ENCODE measurements around the gene PRPSAP1. TPM values are rescaled to one million over a fixed set of nuclear protein-coding genes. Genes with fewer than 3 reads are reported as not detected.

PRPSAP1 gene
- total RNA-seq, 1 donor: 23.4 TPM

DNA sequence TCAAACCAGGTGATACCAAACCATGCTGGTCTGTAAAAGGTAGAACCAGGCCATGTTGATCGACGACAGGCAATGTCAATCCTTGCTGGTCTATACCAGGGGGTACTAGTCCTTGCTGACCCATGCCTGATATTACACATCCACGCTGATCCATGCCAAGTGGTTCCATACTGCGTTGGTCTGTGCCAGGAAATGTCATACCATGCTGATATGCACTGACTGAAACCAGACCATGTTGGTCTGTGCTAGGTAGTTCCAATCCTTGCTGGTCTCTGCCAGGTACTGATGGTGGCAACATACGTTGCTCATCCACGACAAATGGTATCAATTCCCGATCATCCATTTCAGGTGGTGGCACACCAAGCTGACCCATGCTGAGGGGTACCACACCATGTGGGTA, 60.6 kb downstream of the PRPSAP1 start:
- H3K27me3 ChIP-seq (ENCODE audit: insufficient read depth, low read length): no peaks in the 10 kb centered on the region
- H3K4me1 ChIP-seq (ENCODE audit: insufficient read depth, low read length): no peaks in the 10 kb centered on the region
- no peaks in the 10 kb centered on the region for H3K9me3 ChIP-seq (ENCODE audit: low read depth, low read length)
- H3K4me3 ChIP-seq (ENCODE audit: low read length): no peak overlapping the region

DNA sequence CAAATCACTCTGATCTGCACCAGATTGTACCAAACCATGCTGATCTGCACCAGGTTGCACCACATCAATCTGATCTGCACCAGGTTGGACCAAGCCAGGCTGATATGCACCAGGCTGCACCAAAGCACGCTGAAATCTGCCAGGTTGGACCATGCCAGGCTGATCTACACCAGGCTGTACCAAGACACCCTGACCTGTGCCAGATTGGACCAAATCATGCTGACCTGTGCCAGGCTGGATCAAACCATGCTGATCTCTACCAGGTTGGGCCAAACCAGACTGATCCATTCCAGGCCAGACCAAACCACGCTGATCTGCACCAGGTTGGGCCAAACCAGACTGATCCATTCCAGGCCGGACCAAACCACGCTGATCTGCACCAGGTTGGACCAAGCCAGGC, 61.1 kb downstream of the PRPSAP1 start:
- Histone ChIP-seq H3K4me1 (ENCODE audit: insufficient read depth, low read length) (no peaks in the 10 kb centered on the region), H3K27me3 (ENCODE audit: insufficient read depth, low read length) (no peaks in the 10 kb centered on the region), H3K9me3 (ENCODE audit: low read depth, low read length) (no peaks in the 10 kb centered on the region), H3K4me3 (ENCODE audit: low read length) (no peak overlapping the region)

DNA sequence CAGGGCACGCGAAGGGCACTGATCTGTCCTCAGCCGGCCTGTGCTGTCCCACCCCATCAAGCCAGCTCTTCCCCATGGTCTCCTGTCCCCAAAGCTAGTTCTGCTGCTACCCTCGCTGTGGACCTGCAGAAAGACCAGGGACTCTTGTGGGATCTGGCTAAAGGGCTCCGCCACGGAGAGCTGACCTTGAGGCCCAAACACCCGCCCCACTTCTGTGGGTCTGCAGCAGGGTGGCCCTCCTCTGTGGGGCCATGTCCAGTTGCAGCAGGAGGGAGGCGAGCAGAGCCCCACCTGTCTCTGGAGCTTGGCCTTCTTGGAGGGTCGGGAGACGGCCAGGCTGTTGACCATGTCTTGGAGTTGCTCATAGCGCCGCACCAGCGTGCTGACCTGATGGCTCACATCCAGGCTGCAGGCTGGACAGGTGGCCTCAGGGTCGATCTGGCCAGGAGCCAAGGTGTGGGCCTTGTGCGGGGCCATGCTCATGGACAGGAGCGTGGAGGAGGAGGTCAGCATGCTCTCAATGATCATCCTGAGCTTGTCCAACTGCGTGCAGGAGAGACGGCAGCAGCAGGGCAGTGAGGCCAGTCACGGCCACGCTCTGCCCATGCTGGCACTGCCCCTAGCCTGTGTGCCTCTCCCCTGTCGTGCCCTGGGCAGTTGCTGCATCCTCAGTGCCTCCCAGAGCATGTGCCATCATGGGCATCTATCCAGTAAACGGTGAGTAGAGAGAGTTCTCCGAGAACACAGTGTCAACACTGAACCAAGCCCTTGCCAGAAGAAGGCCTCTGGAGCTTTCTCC, 71.9 kb downstream of the PRPSAP1 start:
- Histone ChIP-seq H3K4me3 (ENCODE audit: low read length) (no peak overlapping the region), H3K9me3 (ENCODE audit: low read depth, low read length) (no peaks in the 10 kb centered on the region), H3K4me1 (ENCODE audit: insufficient read depth, low read length) (no peaks in the 10 kb centered on the region), H3K27me3 (ENCODE audit: insufficient read depth, low read length) (no peaks in the 10 kb centered on the region)

DNA sequence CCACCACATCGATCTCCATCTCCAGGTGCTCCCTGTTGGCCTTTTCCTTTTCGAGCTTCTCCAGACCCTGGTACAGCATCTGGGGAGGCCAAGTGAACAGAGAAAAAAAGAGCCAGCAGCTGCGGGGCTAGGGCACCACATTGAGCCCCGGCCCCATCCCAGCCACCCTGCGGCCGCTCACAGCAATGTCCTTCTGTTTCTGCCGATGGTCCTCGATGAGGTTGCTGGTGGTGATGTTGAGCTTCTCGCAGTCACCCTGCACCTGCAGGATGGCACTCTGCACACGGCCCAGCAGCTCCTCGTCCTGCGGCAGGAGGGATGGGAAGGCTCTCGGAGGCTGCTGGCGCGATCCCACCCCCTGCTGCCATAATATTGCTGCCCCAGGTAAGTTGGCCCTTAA, 73.1 kb downstream of the PRPSAP1 start:
- Histone ChIP-seq H3K9me3 (ENCODE audit: low read depth, low read length) (no peaks in the 10 kb centered on the region), H3K4me1 (ENCODE audit: insufficient read depth, low read length) (peaks cover 2% of the 10 kb centered on the region), H3K4me3 (ENCODE audit: low read length) (no peak overlapping the region), H3K27me3 (ENCODE audit: insufficient read depth, low read length) (no peaks in the 10 kb centered on the region)

DNA sequence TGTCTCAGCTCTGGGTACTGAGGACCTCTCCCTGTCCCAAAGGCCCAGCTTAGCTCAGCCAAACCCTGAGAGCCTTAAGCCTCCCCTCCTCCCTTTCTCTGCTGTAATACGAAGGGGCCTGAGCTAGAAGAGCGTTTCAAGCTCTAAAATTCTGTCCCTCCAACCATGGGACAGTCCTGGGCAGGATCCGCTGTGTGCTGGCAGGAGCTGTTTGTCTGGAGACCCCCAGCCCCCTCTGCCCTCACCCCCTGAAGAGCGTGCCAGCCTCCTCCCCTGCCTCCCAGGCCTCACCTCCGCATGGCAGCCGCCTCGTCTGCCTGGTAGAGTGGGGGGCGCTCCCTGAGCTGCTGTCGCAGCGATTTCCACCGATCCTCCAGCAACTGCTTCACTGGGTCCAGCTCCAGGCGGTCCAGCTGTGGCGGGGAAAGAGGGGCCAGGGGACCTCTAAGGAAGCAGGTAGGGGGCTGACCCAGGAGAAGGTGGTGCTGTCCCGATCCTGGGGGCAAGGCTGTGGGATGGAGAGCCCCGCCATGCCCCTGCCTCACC, 73.9 kb downstream of the PRPSAP1 start:
- no peaks in the 10 kb centered on the region for H3K9me3 ChIP-seq (ENCODE audit: low read depth, low read length)
- H3K27me3 ChIP-seq (ENCODE audit: insufficient read depth, low read length): no peaks in the 10 kb centered on the region
- H3K4me3 ChIP-seq (ENCODE audit: low read length): no peak overlapping the region
- H3K4me1 ChIP-seq (ENCODE audit: insufficient read depth, low read length): peaks cover 10% of the 10 kb centered on the region

DNA sequence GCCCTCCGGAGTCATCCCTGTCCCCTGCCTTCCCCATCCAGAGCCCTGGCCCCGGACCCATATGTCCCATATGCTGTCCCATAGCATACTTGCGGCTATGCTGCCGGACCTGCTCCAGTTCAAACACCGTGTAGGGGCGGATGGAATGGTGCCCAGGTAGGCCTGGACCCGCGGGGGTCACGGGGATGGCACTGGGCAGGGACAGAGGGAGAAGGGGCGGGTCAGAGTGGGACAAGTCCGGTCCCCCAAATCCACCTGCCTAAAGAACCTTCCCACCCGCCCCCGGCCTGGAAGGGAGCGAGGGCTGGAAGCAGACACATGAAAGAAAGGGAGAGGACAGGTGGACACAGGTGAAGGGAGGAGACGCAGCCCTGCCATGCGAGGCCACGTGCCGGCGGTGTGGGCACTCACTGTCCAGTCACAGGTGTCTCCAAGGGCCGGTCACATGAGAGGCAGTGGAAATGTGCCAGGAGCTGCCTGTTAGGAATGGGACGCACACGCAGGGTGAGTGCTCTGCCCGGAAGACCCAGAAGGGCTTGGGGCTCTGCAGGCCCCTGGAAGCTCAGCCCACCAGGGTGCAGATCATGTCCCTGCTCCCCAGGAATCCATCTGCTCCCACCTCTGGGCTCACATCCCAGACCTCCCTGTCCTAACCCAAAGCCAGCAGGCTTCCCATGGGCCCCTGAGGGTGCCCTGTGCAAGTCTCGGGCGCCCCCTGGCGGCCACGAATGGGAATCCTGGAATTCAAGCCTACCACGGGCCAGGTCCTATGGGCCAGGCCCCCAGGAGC, 74.6 kb downstream of the PRPSAP1 start:
- no peaks in the 10 kb centered on the region for H3K9me3 ChIP-seq (ENCODE audit: low read depth, low read length)
- H3K27me3 ChIP-seq (ENCODE audit: insufficient read depth, low read length): no peaks in the 10 kb centered on the region
- H3K4me1 ChIP-seq (ENCODE audit: insufficient read depth, low read length): peaks cover 16% of the 10 kb centered on the region
- no peak overlapping the region for H3K4me3 ChIP-seq (ENCODE audit: low read length)

DNA sequence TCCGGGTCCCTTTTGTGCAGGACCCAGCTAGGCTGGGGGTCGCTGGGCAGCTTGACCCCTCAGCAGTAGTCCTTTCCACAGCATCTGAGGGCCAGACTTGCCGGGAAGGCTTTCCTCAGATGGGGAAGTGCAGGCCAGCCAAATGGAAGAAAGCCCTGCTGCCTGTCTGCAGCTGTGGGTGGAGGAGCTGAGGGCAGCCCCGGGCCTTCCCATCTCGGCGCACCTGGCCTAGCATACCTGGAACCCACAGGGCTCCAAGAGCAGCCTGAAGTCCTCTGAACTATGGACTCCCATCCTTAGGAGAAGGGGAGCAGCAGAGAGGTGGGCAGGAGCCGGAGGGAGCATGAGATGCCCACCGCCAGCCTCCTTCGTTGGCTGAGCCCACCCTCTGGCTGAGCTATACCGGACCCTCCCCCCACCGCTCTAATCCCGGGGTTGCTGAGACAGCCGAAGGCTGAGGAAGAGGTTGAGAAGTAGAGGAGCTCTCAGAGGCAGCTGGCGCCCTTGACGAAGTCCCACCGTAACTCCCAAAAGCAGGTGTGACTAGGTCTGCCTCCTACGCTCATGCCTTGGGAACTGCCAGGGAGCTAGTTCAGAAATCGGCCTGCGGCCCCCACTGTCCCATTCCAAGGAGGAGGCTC, 75.3 kb downstream of the PRPSAP1 start:
- Histone ChIP-seq H3K27me3 (ENCODE audit: insufficient read depth, low read length) (no peaks in the 10 kb centered on the region), H3K9me3 (ENCODE audit: low read depth, low read length) (no peaks in the 10 kb centered on the region), H3K4me1 (ENCODE audit: insufficient read depth, low read length) (peaks cover 24% of the 10 kb centered on the region), H3K4me3 (ENCODE audit: low read length) (no peak overlapping the region)

DNA sequence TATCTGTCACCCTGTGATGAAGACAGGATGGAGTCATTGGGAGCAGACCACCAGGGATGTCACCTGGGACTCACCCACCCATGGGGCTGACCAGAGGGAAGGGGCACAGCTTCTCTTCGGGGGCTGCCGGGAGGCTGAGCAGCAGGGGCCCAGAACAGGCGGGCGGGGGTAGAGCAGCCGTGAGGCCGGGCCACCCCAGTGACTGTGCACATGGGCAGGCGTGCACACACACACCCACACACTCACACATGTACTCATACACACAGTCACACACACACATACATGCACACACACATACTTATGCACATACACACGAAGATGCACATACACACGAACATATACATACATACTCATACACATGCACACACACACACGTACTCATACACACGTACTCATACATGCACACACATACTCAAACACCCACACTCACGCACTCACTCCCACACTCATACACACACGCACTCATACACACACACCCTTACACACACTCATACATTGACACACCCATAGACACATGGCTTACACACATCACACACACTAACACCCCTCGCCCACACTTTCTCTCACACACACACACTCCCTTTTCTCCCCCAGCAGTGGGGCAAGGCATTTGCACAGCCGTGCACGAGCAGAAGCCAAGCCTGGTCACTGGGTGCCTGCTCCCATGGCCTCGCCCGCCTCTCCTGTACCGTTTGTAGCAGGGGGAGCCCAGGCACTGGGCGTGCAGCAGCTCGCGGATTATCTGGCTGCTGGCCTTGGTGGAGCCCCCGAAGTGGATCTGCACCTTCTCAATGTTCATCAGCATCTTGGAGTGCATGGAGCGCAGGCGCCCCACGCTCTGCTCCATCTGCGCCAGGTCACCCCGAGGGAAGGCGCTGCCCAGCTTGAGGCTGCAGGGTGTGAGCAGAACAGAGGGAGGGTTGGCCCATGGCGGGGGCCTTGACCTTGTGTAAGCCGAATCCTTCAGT, 76.1 kb downstream of the PRPSAP1 start:
- H3K27me3 ChIP-seq (ENCODE audit: insufficient read depth, low read length): no peaks in the 10 kb centered on the region
- no peaks in the 10 kb centered on the region for H3K9me3 ChIP-seq (ENCODE audit: low read depth, low read length)
- no peak overlapping the region for H3K4me3 ChIP-seq (ENCODE audit: low read length)
- H3K4me1 ChIP-seq (ENCODE audit: insufficient read depth, low read length): peaks cover 32% of the 10 kb centered on the region

DNA sequence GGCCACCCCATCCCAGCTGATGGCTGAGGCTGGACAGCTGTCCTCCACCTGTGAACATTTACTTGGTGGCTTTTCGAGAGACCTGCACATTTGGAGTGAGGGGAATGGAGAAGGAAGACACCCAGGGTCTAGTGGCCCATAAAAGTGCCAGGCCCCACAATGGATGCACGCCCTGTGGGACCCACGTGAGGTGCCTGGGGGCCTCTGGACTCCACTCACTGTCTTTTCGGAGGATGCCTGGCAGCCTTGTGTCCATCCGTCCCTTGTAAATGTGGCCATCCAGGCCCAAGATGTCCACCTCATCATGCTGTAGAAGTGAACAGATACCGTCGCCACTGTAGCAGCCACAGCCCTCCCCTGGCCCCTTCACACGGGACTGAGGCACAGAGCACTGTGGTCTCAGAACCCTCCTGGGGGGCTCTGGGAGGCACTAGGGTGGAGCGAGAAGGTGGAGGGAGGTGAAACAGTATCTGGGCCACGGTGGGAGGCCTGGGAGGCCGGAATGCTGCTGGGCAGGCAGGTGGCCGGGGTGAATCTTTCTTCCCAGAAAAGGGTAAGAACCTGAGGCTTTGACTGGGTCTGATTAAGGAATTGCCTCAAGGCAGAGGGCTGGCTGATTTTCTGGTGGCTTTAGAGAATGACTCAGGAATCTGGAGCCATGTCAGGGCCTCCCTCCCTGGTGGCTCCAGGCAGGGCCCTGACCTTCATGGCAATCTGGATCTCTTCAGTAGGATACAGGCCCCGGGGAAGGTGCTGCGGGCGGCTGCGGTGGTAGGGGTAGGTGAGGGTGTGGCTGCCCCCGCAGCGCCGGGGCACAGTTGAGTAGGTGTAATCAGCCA, 77.0 kb downstream of the PRPSAP1 start:
- Histone ChIP-seq H3K4me1 (ENCODE audit: insufficient read depth, low read length) (peaks cover 41% of the 10 kb centered on the region), H3K4me3 (ENCODE audit: low read length) (no peak overlapping the region), H3K9me3 (ENCODE audit: low read depth, low read length) (no peaks in the 10 kb centered on the region), H3K27me3 (ENCODE audit: insufficient read depth, low read length) (no peaks in the 10 kb centered on the region)

DNA sequence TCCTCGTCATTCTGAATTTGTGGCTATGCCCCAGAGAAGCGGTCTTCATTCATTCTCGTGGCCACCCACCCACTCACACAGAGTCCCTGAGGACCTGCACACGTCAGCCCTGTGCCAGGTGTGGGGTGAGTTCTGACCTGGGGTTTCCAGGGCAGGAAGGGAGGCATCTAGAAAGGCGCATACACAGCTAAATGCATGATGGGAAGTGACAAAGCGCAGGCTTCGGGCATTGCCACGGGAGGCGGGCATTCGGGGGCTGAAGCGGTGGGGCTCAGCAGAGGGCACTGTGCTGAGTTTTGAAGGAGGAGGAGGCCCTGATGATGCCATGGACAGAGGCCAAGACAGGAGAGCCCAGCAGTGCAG, 77.7 kb downstream of the PRPSAP1 start:
- H3K4me3 ChIP-seq (ENCODE audit: low read length): no peak overlapping the region
- H3K4me1 ChIP-seq (ENCODE audit: insufficient read depth, low read length): peaks cover 47% of the 10 kb centered on the region
- no peaks in the 10 kb centered on the region for H3K9me3 ChIP-seq (ENCODE audit: low read depth, low read length)
- H3K27me3 ChIP-seq (ENCODE audit: insufficient read depth, low read length): no peaks in the 10 kb centered on the region

DNA sequence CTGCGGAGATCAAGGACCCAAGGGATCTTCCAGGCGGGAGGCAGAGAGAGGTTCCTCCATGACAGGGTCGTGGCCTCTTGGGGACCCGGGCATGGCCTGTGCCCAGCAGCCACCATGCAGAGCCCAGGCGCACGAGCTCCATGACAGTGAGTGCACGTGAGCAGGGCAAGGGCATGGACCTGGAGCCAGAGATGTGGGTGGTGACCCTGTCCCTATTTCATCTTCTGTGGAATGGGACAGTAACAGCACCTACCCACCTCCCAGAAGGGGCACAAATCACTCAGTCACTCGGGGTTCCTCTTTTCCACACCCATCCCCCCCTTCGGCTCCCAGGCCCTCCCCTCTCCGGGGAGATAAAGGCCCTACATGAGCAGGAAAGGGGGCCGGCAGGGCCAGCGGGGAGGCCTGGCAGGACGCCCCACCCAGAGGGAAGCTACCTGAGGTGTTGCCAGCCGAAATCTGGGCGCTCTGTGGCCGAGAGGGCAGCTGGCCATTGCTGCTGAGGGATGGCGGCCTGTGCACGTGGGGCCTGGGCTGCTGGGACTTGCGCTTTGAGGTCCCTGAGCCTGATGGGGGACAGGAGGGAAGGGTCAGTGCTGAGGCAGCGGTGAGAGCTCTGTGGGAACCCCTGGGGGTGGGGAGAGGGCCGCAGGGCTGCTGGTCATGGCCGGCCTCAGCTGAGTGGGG, 78.2 kb downstream of the PRPSAP1 start:
- peaks cover 52% of the 10 kb centered on the region for H3K4me1 ChIP-seq (ENCODE audit: insufficient read depth, low read length)
- H3K27me3 ChIP-seq (ENCODE audit: insufficient read depth, low read length): no peaks in the 10 kb centered on the region
- no peaks in the 10 kb centered on the region for H3K9me3 ChIP-seq (ENCODE audit: low read depth, low read length)
- H3K4me3 ChIP-seq (ENCODE audit: low read length): no peak overlapping the region

DNA sequence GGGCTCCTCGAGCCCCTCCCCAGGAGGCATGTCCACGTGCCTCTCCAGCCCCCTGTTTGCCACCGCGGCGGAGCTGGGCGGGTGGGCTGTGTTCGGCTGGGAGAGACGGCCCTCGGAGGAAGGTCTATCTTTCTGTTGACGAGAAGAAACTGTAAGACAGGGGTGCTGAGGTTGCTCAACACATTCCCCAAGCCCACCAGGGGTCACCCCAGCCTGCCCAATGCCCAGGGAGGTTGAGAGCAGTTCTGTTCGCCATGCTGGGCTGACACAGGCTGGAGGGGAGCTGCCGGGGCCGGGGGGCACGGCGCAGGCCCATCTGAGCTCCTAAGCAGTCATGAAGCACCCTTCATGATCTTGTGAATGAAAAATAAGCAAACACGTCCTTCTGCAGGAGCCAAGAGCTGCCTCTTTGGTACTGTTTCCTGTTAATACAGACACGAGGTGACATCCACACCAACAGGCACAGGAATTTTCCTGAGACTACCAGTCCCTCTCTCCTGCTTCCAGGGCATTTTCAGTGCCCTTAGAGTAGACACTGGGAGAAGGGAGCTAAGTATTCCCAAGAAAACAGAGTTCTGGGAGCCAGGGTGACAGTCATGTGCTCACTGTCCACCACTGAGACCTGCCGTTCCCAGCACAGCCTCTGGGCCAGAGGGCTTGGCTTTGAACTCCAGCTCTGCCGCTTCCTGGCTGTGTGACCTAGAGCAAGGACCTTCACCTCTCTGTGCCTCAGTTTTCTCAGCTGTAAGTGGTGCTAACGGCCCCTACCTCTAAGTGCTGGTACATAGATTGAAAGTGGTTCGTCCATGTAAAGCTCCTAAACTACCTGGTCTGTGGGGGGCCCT, 79.4 kb downstream of the PRPSAP1 start:
- no peaks in the 10 kb centered on the region for H3K9me3 ChIP-seq (ENCODE audit: low read depth, low read length)
- H3K27me3 ChIP-seq (ENCODE audit: insufficient read depth, low read length): no peaks in the 10 kb centered on the region
- no peak overlapping the region for H3K4me3 ChIP-seq (ENCODE audit: low read length)
- peaks cover 59% of the 10 kb centered on the region for H3K4me1 ChIP-seq (ENCODE audit: insufficient read depth, low read length)
